DOHH2 (cell line): ENCODE results near the gene TAF5L.

Experiments used
- CTCF ChIP-seq: fragments of 200-600 bp; sonication (generic); IDR thresholded peaks from one replicate; pipeline ENCODE4 v1.5.1; 2014; ENCODE audit warnings: antibody characterized with exemption, mild to moderate bottlenecking, low read depth, low read length; ENCODE audit not compliant: poor library complexity, severe bottlenecking
- EZH2phosphoT487 ChIP-seq: fragments of 200-600 bp; sonication (generic); IDR thresholded peaks from 2 replicates; pipeline ENCODE4 v1.6.1; 2017; ENCODE audit warnings: borderline replicate concordance, mild to moderate bottlenecking, antibody characterized with exemption, low read length, moderate library complexity, mixed read lengths

DNA sequence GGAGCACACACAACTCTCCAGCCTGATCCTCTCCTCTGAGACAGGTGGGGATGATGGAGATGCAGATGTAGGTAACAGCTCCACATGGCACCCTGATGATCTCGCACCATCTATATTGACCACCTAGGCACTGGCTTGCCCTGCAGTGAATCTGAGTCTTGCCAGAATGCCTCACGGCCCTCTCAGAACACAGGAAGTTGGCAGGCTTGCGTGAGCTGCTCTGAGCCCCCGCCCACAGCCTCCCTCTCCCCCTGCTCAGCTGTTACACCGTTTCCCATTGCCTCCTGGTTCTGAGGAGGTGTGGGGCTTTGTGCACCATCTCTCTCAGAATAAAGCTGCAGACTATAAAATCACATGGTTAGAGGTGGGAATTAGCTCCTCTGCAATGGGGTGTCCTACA lies 48.1 kb upstream of the TAF5L start:
- TF ChIP-seq CTCF (no peak), EZH2phosphoT487 (no peak)
